Measurements from ENCODE around the gene TNS3.

The TNS3 gene

DNA sequence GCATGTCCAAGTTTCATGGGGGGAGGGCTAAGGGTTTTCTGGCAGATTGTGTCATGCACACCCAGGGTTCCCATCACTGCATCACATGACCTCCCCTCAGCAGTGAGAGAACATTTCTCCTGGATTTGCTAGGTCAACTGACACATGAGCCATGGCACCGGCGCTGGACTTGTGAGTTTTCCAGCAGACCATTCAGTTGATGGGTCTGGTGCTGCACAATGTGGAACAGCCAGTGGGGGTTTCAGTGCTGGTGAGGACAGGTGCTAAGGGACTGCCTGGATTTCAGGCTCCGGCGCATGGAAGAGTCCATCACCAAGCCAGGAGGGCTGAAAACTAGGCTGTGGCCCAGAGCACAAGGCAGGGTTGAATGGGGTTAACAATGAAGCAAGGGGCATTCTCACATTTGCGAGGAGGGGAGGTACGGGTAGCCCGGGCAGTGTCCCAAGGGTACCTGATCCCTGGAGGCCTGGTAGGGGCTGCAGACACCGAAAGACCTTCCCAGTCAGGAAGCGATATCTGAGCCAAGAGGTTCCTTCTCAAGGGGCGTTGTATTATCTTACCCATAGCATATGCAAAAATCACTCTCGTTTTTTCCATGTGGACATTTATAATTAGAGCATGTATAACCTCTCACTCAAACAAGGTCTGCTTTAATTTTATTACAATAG, 203.0 kb downstream of the TNS3 start:
- Histone ChIP-seq H3K9me2 (replicated peaks; ENCODE audit: insufficient read depth, low read length) (no peaks in the 10 kb centered on the region), H3K79me2 (ENCODE audit: low read length) (peaks cover 100% of the 10 kb centered on the region), H3F3A (ENCODE audit: insufficient read depth, low read length) (no peaks in the 10 kb centered on the region), H3K9me3 (replicated peaks; ENCODE audit: insufficient read depth, low read length) (no peaks in the 10 kb centered on the region), H3K4me2 (ENCODE audit: low read depth, low read length) (no peak overlapping the region), H3K4me3 (ENCODE audit: low read length) (no peak overlapping the region), H3K9ac (ENCODE audit: low read length) (no peak overlapping the region), H3K4me1 (ENCODE audit: low read length) (no peaks in the 10 kb centered on the region), H3K27me3 (replicated peaks; ENCODE audit: insufficient read depth, low read length) (no peaks in the 10 kb centered on the region), H4K20me1 (ENCODE audit: insufficient read depth, low read length) (peaks cover 15% of the 10 kb centered on the region), H3K36me3 (replicated peaks; ENCODE audit: insufficient read depth, low read length) (peaks cover 15% of the 10 kb centered on the region; the same call in 1 of the 2 replicates), H2AFZ (ENCODE audit: low read length) (no peak overlapping the region), H3K27ac (ENCODE audit: low read length) (no peak overlapping the region)
- TF ChIP-seq, protein P1, sequence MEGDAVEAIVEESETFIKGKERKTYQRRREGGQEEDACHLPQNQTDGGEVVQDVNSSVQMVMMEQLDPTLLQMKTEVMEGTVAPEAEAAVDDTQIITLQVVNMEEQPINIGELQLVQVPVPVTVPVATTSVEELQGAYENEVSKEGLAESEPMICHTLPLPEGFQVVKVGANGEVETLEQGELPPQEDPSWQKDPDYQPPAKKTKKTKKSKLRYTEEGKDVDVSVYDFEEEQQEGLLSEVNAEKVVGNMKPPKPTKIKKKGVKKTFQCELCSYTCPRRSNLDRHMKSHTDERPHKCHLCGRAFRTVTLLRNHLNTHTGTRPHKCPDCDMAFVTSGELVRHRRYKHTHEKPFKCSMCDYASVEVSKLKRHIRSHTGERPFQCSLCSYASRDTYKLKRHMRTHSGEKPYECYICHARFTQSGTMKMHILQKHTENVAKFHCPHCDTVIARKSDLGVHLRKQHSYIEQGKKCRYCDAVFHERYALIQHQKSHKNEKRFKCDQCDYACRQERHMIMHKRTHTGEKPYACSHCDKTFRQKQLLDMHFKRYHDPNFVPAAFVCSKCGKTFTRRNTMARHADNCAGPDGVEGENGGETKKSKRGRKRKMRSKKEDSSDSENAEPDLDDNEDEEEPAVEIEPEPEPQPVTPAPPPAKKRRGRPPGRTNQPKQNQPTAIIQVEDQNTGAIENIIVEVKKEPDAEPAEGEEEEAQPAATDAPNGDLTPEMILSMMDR (IDR thresholded peaks at IDR 0.05; ENCODE audit: low read length), result no peak
- no peak for DNase-seq

DNA sequence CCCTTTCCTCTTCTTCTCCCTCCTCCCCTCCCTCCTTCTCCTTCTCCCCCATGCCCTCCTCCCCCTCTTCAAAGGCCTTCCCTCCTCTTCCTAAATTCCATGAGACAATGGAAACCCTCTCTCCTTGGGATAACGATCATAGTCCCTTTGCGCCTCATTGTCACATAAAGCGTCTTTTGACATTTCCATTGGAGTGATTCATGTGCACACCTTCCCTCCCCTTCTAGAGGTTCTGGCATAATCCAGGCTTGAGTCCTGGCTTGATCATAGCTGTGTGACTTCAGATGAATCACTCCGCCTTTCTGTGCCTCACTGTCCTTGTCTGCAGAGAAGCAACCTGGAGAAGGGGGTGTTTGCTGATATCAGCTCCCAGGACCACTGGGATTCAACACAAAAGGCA, 204.2 kb downstream of the TNS3 start:
- no peak overlapping the region for H3K4me3 ChIP-seq (ENCODE audit: low read length)
- no peaks in the 10 kb centered on the region for H3K4me1 ChIP-seq (ENCODE audit: low read length)
- H4K20me1 ChIP-seq (ENCODE audit: insufficient read depth, low read length), result peaks cover 7% of the 10 kb centered on the region
- TF ChIP-seq, protein P1 (IDR thresholded peaks at IDR 0.05; ENCODE audit: low read length), result no peak
- no peaks in the 10 kb centered on the region for H3F3A ChIP-seq (ENCODE audit: insufficient read depth, low read length)
- H3K27ac ChIP-seq (ENCODE audit: low read length), result no peak overlapping the region
- H2AFZ ChIP-seq (ENCODE audit: low read length), result no peak overlapping the region
- H3K4me2 ChIP-seq (ENCODE audit: low read depth, low read length), result no peak overlapping the region
- peaks cover 10% of the 10 kb centered on the region; the same call in 1 of the 2 replicates for H3K36me3 ChIP-seq (replicated peaks; ENCODE audit: insufficient read depth, low read length)
- no peak for DNase-seq
- H3K9me3 ChIP-seq (replicated peaks; ENCODE audit: insufficient read depth, low read length), result no peaks in the 10 kb centered on the region
- H3K79me2 ChIP-seq (ENCODE audit: low read length), result peaks cover 100% of the 10 kb centered on the region
- H3K9me2 ChIP-seq (replicated peaks; ENCODE audit: insufficient read depth, low read length), result no peaks in the 10 kb centered on the region
- H3K9ac ChIP-seq (ENCODE audit: low read length), result no peak overlapping the region
- no peaks in the 10 kb centered on the region for H3K27me3 ChIP-seq (replicated peaks; ENCODE audit: insufficient read depth, low read length)

DNA sequence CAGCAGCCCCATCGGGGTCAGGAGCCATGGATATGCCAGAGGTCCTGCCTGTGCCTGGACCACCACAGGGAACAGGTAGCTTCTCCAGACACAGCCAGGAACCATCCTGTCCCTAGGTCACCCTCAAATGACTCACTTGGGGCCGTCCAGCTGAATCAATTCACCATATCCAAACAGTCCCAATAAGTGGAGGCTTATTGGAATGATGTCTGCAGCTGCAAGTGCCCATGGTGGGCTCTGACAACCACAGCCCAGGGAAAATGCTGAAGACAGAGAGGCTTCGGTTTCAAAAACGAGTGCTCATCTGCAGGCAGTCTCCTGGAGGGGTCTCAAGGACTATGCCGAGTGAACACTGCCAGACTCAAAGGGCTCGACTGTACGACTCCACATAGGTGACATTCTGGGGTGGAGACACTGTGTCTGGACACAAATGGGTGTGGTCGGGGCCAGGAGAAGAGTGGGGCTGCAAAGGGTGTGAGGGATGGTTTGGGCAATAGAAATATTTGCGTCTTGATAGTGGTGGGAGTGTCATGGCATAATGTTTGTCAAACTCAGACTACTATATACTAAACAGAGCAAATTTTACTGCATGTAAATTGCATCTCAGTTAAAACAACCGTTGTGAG, 204.8 kb downstream of the TNS3 start:
- peaks cover 100% of the 10 kb centered on the region for H3K79me2 ChIP-seq (ENCODE audit: low read length)
- no peak overlapping the region for H3K4me2 ChIP-seq (ENCODE audit: low read depth, low read length)
- no peak overlapping the region for H2AFZ ChIP-seq (ENCODE audit: low read length)
- no peak overlapping the region for H3K27ac ChIP-seq (ENCODE audit: low read length)
- no peaks in the 10 kb centered on the region for H3K4me1 ChIP-seq (ENCODE audit: low read length)
- H4K20me1 ChIP-seq (ENCODE audit: insufficient read depth, low read length), result peaks cover 10% of the 10 kb centered on the region
- no peaks in the 10 kb centered on the region for H3K9me3 ChIP-seq (replicated peaks; ENCODE audit: insufficient read depth, low read length)
- peaks cover 8% of the 10 kb centered on the region; the same call in 1 of the 2 replicates for H3K36me3 ChIP-seq (replicated peaks; ENCODE audit: insufficient read depth, low read length)
- H3K27me3 ChIP-seq (replicated peaks; ENCODE audit: insufficient read depth, low read length), result no peaks in the 10 kb centered on the region
- H3F3A ChIP-seq (ENCODE audit: insufficient read depth, low read length), result no peaks in the 10 kb centered on the region
- no peaks in the 10 kb centered on the region for H3K9me2 ChIP-seq (replicated peaks; ENCODE audit: insufficient read depth, low read length)
- H3K9ac ChIP-seq (ENCODE audit: low read length), result no peak overlapping the region
- TF ChIP-seq EZH2phosphoT487 (IDR thresholded peaks at IDR 0.05; ENCODE audit: low read length) (no peak), EZH2 (optimal IDR thresholded peaks at IDR 0.05; ENCODE audit: low read depth, low read length) (no peak)
- TF ChIP-seq, protein P1 (IDR thresholded peaks at IDR 0.05; ENCODE audit: low read length), result no peak
- H3K4me3 ChIP-seq (ENCODE audit: low read length), result no peak overlapping the region
- no peak for DNase-seq
